Memory B cell (primary cell): ENCODE data around the gene PHLPP1.
A peak's percentile ranks its signal among the peaks of the same experiment; 100 is the strongest.
"Not testable (repeated sequence)": the region's sequence is repeated elsewhere in the genome, so short reads cannot be mapped to it uniquely, and the experiment has no call there.

Source experiments
- ATAC-seq: fragments of 150-1000 bp; cut with Tn5 transposase; 2 replicates; pipeline ENCODE4 v1.10.0; 2021; ENCODE audit warnings: low read depth, mild to moderate bottlenecking, moderate library complexity
- DNase-seq, 2 donors: peaks; one replicate each; pipeline ENCODE4 v3.0.0; 2022; ENCODE audit warnings: low spot score in 2 of 2
- H3K27ac Mint-ChIP-seq: one replicate; pipeline ENCODE4 v1.8.0; 2022; ENCODE audit warnings: mild to moderate bottlenecking, moderate library complexity, mixed read lengths
- H3K27me3 Mint-ChIP-seq: one replicate; pipeline ENCODE4 v1.8.0; 2022; ENCODE audit warnings: mixed read lengths
- H3K36me3 Mint-ChIP-seq: one replicate; pipeline ENCODE4 v1.8.0; 2022; ENCODE audit warnings: mild to moderate bottlenecking, mixed read lengths
- H3K4me1 Mint-ChIP-seq: one replicate; pipeline ENCODE4 v1.8.0; 2022; ENCODE audit warnings: mixed read lengths
- H3K4me3 Mint-ChIP-seq: one replicate; pipeline ENCODE4 v1.8.0; 2022; ENCODE audit warnings: mild to moderate bottlenecking, moderate library complexity, mixed read lengths
- H3K9me3 Mint-ChIP-seq: one replicate; pipeline ENCODE4 v1.8.0; 2022; ENCODE audit warnings: mixed read lengths

The PHLPP1 gene

DNA sequence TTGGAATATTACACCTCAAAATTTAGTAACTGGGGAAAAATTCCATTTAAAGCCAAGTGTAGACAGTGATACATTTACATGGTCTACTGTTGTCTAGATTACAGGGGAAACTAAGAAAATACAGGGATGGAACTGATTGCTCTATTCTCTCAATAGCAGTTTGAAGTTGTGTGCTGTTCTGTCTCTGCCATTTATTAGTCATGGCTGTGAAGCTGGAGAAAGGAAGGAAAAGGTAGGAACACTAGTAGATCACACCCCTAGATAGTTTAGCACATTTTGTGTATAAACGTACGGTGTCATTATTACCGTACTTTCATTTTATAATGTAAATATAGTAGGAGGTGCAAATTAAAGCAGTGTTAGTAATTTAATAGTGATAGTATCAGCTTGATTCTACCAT lies 170.5 kb downstream of the PHLPP1 start:
- H3K4me1 Mint-ChIP-seq: no peaks in the 10 kb centered on the region
- DNase-seq: no peak
- H3K27ac Mint-ChIP-seq: no peak overlapping the region
- ATAC-seq: no peak
- H3K4me3 Mint-ChIP-seq: no peak overlapping the region
- H3K27me3 Mint-ChIP-seq: no peaks in the 10 kb centered on the region
- peaks cover 2% of the 10 kb centered on the region for H3K36me3 Mint-ChIP-seq
- H3K9me3 Mint-ChIP-seq: no peaks in the 10 kb centered on the region

DNA sequence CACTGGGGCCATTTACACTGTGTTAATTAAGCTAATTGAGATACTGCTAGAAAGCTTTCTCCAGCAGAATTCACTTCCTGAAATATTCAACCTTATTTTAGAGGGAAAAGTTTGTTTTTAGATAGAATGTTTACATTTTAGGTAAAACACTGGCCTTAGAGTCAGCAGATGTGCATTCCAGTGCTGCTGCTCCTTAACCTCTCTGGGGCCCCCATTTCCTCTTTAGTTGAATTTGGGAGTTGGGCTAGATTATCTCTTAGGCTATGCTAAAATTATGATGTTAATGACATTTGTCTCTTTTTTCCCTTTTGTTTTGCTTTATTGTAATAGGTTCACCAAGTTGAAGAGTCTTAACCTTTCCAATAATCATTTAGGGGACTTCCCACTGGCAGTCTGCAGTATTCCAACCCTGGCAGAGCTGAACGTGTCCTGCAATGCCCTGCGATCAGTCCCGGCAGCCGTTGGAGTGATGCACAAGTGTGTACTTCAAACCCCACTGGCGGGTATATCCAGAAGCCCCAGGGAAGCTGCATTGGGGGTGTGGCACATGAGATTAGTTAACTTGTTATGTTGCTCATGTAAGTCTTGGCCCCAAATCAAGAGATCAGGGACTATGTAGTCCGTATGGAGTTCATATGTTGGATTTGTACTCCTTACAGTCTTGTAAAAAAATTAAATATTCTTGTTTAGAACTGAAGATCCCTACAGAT lies 179.5 kb downstream of the PHLPP1 start:
- no peak for ATAC-seq
- Mint-ChIP-seq H3K27me3 (no peaks in the 10 kb centered on the region), H3K27ac (no peak overlapping the region), H3K4me1 (no peaks in the 10 kb centered on the region), H3K4me3 (no peak overlapping the region), H3K36me3 (peaks cover 18% of the 10 kb centered on the region), H3K9me3 (no peaks in the 10 kb centered on the region)
- no peak for DNase-seq

DNA sequence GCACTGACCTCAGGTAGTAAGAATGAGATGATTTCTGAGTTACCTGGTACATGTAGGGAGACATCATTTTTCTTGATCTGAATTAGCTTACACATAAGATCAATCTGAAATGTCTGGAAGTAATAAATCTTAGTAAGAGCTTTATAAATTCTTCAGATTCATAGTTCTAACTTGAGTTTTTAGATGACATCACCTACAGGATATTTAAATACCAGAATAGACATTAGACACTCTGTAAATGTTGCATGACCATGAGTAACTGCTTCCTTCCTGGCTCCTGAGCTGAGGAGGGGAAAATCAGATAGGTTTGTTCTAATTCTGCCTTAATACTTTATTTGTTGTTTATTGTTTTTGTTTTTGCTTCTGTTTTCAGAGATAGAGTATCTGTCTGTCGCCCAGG lies 181.8 kb downstream of the PHLPP1 start:
- DNase-seq: no peak
- no peaks in the 10 kb centered on the region for H3K27me3 Mint-ChIP-seq
- no peaks in the 10 kb centered on the region for H3K9me3 Mint-ChIP-seq
- peaks cover 18% of the 10 kb centered on the region for H3K36me3 Mint-ChIP-seq
- no peak for ATAC-seq
- H3K4me3 Mint-ChIP-seq: no peak overlapping the region
- no peak overlapping the region for H3K27ac Mint-ChIP-seq
- no peaks in the 10 kb centered on the region for H3K4me1 Mint-ChIP-seq

DNA sequence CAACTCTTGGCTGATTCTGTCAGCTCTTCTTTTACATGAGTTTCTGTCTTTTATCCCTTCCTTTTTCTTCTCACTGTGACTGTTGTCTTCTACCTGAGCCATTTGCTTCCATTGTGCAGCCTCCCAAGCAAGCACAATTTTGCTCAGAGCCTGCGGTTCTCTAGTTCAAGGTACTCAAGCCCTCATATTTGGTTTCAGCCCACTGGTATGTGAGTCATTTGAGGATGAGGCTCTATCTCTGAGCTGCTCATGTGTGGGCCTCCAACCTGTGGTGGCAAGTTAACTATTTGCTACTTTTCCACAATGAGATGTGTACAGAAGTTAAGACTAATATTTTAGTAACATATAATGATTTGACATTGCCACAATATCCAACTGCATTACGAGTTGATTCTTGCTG lies 183.0 kb downstream of the PHLPP1 start:
- Mint-ChIP-seq H3K27ac (no peak overlapping the region), H3K36me3 (peaks cover 22% of the 10 kb centered on the region), H3K27me3 (no peaks in the 10 kb centered on the region), H3K4me1 (no peaks in the 10 kb centered on the region), H3K4me3 (no peak overlapping the region), H3K9me3 (no peaks in the 10 kb centered on the region)
- DNase-seq (no peak), ATAC-seq (no peak)

DNA sequence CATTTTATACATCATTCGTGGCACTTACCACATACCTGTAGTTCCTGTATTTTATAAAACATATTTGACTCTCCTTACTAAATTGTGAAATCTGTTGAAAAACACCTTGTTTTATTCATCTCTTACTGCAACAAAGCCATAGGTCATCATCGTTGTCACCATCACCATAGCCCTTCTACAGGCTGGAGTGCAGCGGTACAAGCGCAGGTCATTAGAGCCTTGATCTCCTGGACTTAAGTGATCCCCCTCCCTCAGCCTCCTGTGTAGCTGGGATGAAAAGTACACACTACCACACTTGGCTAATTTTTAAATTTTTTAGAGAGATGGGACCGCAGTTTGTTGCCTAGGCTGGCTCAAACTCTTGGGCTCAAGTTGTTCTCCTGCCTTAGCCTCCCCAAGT lies 184.2 kb downstream of the PHLPP1 start:
- ATAC-seq: no peak
- Mint-ChIP-seq H3K9me3 (no peaks in the 10 kb centered on the region), H3K27me3 (no peaks in the 10 kb centered on the region), H3K4me1 (no peaks in the 10 kb centered on the region), H3K4me3 (no peak overlapping the region), H3K27ac (no peak overlapping the region), H3K36me3 (peaks cover 29% of the 10 kb centered on the region)
- DNase-seq: no peak

DNA sequence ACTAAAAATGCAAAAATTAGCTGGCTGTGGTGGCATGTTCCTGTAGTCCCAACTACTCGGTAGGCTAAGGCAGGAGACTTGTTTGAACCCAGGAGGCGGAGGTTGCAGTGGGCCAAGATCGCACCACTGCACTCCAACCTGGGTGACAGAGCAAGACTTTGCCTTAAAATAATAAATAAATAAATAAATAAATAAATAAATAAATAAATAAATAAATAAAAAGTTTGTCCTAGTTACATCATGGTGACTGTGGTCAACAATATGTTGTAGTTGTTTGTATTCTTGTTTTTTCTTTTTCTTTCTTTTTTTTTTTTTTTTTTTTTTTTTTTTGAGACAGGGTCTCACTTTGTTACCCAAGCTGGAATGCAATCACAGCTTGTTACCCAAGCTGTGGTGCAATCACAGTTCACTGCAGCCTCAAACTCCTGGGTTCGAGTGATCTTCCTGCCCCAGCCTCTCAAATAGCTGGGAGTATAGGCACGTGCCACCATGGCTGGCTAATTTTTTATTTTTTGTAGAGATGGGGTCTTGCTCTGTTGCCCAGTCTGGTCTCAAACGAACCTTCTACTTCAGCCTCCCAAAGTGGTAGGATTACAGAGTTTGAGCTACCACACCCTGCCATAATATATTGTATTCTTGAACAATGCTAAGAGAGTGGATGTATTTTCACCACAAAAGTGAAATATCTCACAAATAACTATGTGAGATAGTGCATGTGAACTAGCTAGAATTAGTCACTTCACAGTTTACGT lies 185.0 kb downstream of the PHLPP1 start:
- Mint-ChIP-seq H3K36me3 (peaks cover 32% of the 10 kb centered on the region), H3K27me3 (no peaks in the 10 kb centered on the region), H3K4me1 (no peaks in the 10 kb centered on the region), H3K27ac (no peak overlapping the region), H3K4me3 (no peak overlapping the region), H3K9me3 (no peaks in the 10 kb centered on the region)
- ATAC-seq (no peak), DNase-seq (no peak)

DNA sequence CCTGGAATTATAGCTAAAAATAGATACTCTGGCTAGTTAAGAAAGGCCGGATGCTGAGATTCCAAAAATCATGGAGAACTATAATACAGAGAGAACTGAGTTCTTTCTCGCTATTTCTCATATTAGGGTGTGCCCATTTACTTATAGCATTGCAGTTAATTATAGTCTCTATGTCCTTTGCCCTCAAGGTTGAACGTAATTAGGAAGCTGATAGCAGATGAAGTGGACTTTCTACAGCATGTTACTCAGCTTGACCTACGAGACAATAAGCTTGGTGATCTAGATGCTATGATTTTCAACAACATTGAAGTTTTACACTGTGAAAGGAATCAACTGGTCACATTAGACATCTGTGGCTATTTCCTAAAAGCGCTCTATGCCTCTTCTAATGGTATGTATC lies 187.4 kb downstream of the PHLPP1 start:
- no peaks in the 10 kb centered on the region for H3K9me3 Mint-ChIP-seq
- peaks cover 26% of the 10 kb centered on the region for H3K36me3 Mint-ChIP-seq
- no peaks in the 10 kb centered on the region for H3K4me1 Mint-ChIP-seq
- no peaks in the 10 kb centered on the region for H3K27me3 Mint-ChIP-seq
- H3K27ac Mint-ChIP-seq: no peak overlapping the region
- ATAC-seq (no peak), DNase-seq (no peak)
- H3K4me3 Mint-ChIP-seq: no peak overlapping the region

DNA sequence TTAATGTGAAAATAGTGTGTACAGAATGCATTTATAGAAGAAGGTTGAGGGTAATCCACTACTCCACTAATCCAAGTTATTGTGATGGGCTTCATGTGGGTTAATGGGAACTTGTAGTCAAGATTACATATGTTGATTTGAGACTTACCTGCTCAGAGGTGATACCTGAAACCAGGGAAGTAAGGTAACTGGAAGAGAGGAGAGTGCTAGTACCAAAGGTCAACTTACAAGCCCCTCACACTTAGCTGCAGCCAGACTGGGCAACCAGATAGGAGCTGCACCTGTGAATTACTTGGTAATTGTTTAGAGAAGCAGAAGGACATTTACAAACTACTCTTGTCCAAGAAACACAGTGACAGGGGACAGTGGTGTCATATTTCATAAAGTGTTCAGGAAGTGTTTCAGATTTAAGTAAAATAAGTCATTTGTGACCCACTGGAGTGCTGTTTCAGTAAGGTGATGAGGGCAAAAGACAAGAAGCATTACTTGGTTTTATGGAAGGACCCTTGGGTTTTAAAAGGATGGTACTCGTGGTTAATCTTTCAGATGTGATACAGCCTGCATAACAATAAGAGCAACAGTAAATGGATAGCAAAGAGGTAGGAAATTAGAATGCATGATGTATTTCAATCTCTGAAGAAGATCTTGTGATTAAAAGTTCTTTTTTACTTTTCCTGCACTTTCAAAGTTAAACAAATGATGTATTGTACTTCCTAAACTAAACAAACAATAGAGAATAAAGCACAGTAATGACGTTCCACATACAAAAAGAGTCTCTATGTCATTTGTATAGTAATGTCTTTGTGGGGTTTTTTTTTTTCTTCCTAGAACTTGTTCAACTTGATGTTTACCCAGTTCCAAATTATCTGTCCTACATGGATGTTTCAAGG lies 189.3 kb downstream of the PHLPP1 start:
- H3K4me3 Mint-ChIP-seq: no peak overlapping the region
- no peaks in the 10 kb centered on the region for H3K4me1 Mint-ChIP-seq
- ATAC-seq: no peak
- H3K27me3 Mint-ChIP-seq: no peaks in the 10 kb centered on the region
- no peak for DNase-seq
- peaks cover 14% of the 10 kb centered on the region for H3K36me3 Mint-ChIP-seq
- no peak overlapping the region for H3K27ac Mint-ChIP-seq
- no peaks in the 10 kb centered on the region for H3K9me3 Mint-ChIP-seq

DNA sequence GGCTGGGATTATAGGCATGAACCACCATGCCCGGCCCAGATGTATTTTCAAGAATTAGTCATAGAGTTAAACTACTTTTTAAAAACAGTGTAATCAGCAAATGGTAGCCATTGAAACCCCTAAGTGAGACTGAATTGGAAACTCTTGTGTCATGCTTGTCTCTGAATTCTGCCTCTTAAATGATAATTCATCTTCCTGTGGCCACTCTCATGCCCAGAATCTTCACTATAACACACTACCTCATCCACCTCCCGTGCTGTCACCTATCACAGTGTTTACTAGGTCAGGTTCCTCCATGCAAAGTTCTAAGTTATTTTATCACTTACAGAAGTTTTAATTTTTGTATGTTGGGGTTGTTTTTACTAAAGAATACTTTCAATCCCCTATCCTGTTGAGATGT lies 197.5 kb downstream of the PHLPP1 start:
- H3K27me3 Mint-ChIP-seq: no peaks in the 10 kb centered on the region
- H3K27ac Mint-ChIP-seq: no peak overlapping the region
- H3K4me3 Mint-ChIP-seq: no peak overlapping the region
- no peaks in the 10 kb centered on the region for H3K9me3 Mint-ChIP-seq
- peaks cover 2% of the 10 kb centered on the region for H3K4me1 Mint-ChIP-seq
- ATAC-seq (no peak), DNase-seq (no peak)
- H3K36me3 Mint-ChIP-seq: peaks cover 2% of the 10 kb centered on the region

DNA sequence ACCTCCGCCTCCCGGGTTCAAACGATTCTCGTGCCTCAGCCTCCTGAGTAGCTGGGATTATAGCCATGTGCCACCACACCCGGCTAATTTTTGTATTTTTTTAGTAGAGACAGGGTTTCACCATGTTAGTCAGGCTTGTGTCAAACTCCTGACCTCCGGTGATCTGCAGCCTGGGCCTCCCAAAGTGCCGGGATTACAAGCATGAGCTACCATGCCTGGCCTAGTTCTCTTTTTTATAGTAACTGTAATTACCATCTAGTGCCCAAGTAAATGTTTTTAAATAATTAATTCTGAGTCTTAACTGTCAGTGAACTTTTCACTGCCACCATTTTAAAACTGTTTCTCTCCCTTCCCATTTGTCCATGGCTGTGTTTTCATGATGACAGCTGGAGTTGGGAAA lies 198.5 kb downstream of the PHLPP1 start:
- DNase-seq, H3K27me3 Mint-ChIP-seq, H3K9me3 Mint-ChIP-seq, H3K36me3 Mint-ChIP-seq, H3K4me1 Mint-ChIP-seq, H3K27ac Mint-ChIP-seq: not testable (repeated sequence)
- peak; percentile 59 for ATAC-seq
- peak overlapping the region; percentile 24 for H3K4me3 Mint-ChIP-seq

DNA sequence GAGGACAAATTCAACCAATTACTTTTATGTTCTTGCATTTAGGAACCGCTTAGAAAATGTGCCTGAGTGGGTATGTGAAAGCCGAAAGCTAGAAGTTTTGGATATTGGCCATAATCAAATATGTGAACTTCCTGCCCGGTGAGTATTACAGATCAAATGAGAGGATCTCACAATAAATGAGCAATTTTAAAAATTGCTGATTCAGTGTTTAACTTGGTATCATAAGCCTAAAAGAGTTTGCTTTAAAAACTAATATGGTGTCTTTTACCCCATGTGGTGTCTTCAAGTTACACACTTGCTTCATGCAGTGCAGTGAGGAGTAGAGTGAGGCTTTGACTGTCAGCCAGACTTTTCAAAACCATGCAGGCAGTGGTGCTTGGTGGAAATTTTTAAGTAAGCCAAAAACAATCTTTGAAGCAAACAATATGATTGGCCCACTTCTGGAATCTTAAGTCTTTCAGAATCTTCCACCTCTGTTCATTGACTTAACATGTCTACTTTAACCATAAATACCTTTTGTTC lies 199.6 kb downstream of the PHLPP1 start:
- Mint-ChIP-seq H3K27ac (no peak overlapping the region), H3K4me1 (peaks cover 2% of the 10 kb centered on the region), H3K27me3 (no peaks in the 10 kb centered on the region), H3K9me3 (no peaks in the 10 kb centered on the region), H3K36me3 (peaks cover 2% of the 10 kb centered on the region), H3K4me3 (no peak overlapping the region)
- DNase-seq (no peak), ATAC-seq (no peak)

DNA sequence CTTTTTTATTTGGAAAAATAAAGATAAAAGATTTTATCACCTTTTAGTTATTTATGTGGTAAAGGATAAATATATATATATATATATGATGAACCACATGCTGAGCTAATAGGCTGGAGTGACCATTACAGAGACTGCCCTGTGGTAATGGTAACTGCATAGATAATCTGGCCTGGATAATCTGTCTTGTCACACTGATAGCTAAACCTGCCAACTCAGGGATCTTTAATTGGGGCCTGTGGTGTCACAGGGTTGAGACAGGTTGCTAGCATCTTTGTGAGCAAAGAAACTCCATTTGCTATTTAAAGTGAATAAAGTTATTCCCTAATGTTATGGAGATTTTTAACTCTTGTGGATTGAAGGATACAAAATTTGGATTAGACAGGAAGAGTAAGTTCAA lies 203.0 kb downstream of the PHLPP1 start:
- Mint-ChIP-seq H3K27ac (no peak overlapping the region), H3K27me3 (no peaks in the 10 kb centered on the region), H3K4me3 (no peak overlapping the region), H3K4me1 (peaks cover 2% of the 10 kb centered on the region), H3K9me3 (no peaks in the 10 kb centered on the region), H3K36me3 (peaks cover 11% of the 10 kb centered on the region)
- DNase-seq (no peak), ATAC-seq (no peak)

DNA sequence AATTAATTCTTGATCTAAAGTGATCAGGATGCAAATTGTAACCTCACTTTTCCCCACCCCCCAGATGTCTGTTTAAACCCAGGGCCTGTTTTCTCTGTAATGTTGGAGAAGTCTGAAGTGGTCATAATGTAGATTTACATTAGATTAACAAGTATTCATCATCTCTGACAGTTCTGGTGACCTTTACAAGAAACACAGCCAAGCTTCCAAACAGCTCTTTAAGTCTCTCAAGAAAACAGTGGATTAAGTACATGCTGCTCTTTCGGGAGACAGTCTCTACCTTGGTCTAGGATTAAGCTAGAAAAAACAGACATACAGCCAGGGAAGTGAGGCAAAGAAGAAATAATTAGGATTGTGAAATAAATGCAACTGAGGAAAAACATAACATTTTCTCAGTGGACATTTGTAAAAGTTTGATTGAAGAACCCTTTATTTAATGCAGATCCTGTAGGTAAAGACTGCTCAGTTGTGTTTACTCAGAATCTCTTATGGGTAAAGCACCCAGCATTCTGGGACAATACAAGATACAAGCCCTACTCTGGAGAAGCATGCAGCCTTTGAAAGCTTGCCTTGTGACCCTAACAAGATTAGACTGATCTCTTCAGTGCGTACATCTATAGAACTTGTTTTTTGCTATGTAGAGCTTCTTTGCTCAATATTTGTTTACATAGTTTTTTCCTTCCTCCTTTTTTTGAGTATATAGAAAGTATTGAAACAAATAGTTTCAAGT lies 203.9 kb downstream of the PHLPP1 start:
- Mint-ChIP-seq H3K36me3 (peaks cover 11% of the 10 kb centered on the region), H3K4me3 (no peak overlapping the region), H3K27me3 (no peaks in the 10 kb centered on the region)

More for the DNA sequence above, 203.9 kb downstream of the PHLPP1 start:
- DNase-seq (no peak), ATAC-seq (no peak)
- no peaks in the 10 kb centered on the region for H3K9me3 Mint-ChIP-seq
- H3K4me1 Mint-ChIP-seq: peaks cover 2% of the 10 kb centered on the region
- H3K27ac Mint-ChIP-seq: no peak overlapping the region
